ENCODE results near the gene ST14. TPM values are rescaled to one million over a fixed set of nuclear protein-coding genes. Genes with fewer than 3 reads are reported as not detected.
A peak's percentile ranks its signal among the peaks of the same experiment; 100 is the strongest.

ST14 gene
- total and polyA plus RNA-seq, 12 donors = 0.30 to 5.7 (median 0.67) TPM

DNA sequence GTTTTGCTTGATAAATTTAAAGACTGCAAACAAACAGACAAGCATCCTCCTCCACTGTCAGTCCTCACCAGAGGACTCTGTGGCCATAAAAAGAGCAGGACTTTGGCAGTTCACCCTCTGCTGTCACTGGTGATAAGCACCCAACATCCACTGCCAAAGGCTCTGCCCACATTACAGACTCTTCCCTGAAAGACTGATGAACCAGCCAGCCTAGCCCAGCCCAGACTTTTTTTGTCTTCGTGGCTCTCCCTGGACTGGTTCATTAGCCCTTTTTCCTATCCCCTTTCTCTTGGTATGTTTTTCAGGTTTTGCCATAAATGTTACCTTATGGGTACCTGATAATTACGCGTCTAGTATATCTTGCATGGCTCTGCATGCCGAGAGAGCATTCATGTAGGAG lies 15.1 kb downstream of the ST14 start:
- Histone ChIP-seq H3K4me3 (no peak overlapping the region), H3K27ac (no peak overlapping the region), H3K4me1 (peaks cover 13 to 24% (median 19%) of the 10 kb centered on the region in 9 donors), H3K9me3 (peaks cover 0 to 22% (median 3%) of the 10 kb centered on the region in 11 donors), H3K27me3 (no peaks in the 10 kb centered on the region), H3K36me3 (no peaks in the 10 kb centered on the region)
- intact Hi-C loops (cut with DNase I) = no loop called here
- ATAC-seq (no peak), DNase-seq (no peak)
- 96 to 99% methylated on average over 4 of the region's 4 CpGs for WGBS, 2 donors
- TF ChIP-seq CTCF (IDR thresholded peaks at IDR 0.05) = no peak

DNA sequence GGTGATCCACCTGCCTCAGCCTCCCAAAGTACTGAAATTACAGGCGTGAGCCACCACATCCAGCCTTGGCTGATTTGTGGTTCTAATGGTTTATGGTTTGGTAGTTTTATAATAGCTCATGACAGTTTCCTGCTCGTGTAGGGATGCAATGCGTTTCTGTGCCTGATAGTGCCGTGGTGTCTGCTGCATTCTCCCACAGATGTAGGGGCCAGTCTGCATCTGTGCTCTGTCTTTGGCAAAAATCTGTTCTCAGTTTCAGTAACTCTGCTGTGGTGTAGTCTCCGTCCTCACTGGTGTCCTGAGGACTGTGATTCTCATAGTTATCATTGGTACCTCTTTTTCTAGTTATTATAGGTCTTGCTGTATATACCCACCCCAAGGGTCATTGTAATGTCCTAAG lies 16.3 kb downstream of the ST14 start:
- intact Hi-C loops (cut with DNase I) = no loop called here
- H3K4me1 ChIP-seq = peaks cover 16 to 37% (median 31%) of the 10 kb centered on the region in 9 donors
- H3K36me3 ChIP-seq = no peaks in the 10 kb centered on the region
- DNase-seq (no peak), ATAC-seq (no peak)
- H3K27ac ChIP-seq = no peak overlapping the region
- no peaks in the 10 kb centered on the region for H3K27me3 ChIP-seq
- H3K4me3 ChIP-seq = no peak overlapping the region
- peaks cover 0 to 22% (median 3%) of the 10 kb centered on the region in 11 donors for H3K9me3 ChIP-seq
- TF ChIP-seq CTCF (IDR thresholded peaks at IDR 0.05) = no peak
- 84 to 88% methylated on average over 5 of the region's 5 CpGs for WGBS, 2 donors

DNA sequence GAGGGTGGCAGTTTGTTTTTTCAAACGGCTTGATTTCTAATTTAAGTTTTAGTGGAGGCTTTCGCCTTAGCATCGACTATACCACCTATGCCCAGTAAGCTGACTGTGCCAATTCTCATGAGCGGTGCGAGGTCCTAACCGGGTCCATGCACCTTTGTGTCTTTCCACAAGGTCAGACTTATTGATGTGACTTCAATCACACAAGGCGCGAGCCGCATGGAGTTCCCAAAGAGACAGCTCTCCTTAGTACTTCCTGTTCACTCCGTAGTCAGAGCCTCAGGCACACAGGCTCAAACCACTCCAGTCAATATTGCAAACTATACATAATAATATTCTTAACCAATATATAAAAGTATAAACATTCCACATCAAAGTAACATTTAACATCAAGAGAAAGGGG lies 18.2 kb downstream of the ST14 start:
- Histone ChIP-seq H3K9me3 (peaks cover 0 to 22% (median 3%) of the 10 kb centered on the region in 11 donors), H3K36me3 (no peaks in the 10 kb centered on the region), H3K27me3 (no peaks in the 10 kb centered on the region), H3K27ac (peak overlapping the region in 4 of 10 donors; percentile 47 to 82 (median 77)), H3K4me1 (peaks cover 20 to 51% (median 47%) of the 10 kb centered on the region in 9 donors), H3K4me3 (no peak overlapping the region)
- no peak for TF ChIP-seq CTCF (IDR thresholded peaks at IDR 0.05)
- 90 to 91% methylated on average over 10 of the region's 10 CpGs for WGBS, 2 donors
- intact Hi-C loops (cut with DNase I) = no loop called here
- DNase-seq (no peak), ATAC-seq (no peak)

- ATAC-seq = peak in 6 of 8 donors; percentile 9 to 45 (median 20)
- Histone ChIP-seq H3K4me1 (peaks cover 20 to 51% (median 47%) of the 10 kb centered on the region in 9 donors), H3K27ac (peak overlapping the region in 6 of 10 donors; percentile 31 to 84 (median 82)), H3K9me3 (peaks cover 0 to 22% (median 3%) of the 10 kb centered on the region in 11 donors), H3K27me3 (no peaks in the 10 kb centered on the region), H3K4me3 (no peak overlapping the region), H3K36me3 (no peaks in the 10 kb centered on the region)
- 47% methylated on average over 16 of the region's 16 CpGs for WGBS, 2 donors
- no peak for TF ChIP-seq CTCF (IDR thresholded peaks at IDR 0.05)
- DNase-seq = peak in 1 of 2 donors; percentile 53
- intact Hi-C loops (cut with DNase I) = no loop called here
Measured at GRCh38 chr11:130178441-130179339, 19.1 kb downstream of the ST14 start.

Measured in heart right ventricle (tissue), 16 donors.